ENCODE measurements around the gene ATP9B.

- no peak for TF ChIP-seq EZH2 (IDR thresholded peaks at IDR 0.05; ENCODE audit: borderline replicate concordance, low read length)
- TF ChIP-seq, protein P1, sequence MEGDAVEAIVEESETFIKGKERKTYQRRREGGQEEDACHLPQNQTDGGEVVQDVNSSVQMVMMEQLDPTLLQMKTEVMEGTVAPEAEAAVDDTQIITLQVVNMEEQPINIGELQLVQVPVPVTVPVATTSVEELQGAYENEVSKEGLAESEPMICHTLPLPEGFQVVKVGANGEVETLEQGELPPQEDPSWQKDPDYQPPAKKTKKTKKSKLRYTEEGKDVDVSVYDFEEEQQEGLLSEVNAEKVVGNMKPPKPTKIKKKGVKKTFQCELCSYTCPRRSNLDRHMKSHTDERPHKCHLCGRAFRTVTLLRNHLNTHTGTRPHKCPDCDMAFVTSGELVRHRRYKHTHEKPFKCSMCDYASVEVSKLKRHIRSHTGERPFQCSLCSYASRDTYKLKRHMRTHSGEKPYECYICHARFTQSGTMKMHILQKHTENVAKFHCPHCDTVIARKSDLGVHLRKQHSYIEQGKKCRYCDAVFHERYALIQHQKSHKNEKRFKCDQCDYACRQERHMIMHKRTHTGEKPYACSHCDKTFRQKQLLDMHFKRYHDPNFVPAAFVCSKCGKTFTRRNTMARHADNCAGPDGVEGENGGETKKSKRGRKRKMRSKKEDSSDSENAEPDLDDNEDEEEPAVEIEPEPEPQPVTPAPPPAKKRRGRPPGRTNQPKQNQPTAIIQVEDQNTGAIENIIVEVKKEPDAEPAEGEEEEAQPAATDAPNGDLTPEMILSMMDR (conservative IDR thresholded peaks at IDR 0.05 in 1 of 2, IDR thresholded peaks at IDR 0.05 in 1 of 2; ENCODE audit: extremely low read depth in 1 of 2, insufficient read depth in 1 of 2, low read depth in 1 of 2, low read length in 2 of 2): no peak
Measured at GRCh38 chr18:79387214-79387613, 318.0 kb downstream of the ATP9B start.
